HG02970 (cell line): ENCODE data around the gene PLCZ1.
"Not testable (repeated sequence)": the region's sequence is repeated elsewhere in the genome, so short reads cannot be mapped to it uniquely, and the experiment has no call there.

Experiments used
- ATAC-seq: cut with Tn5 transposase; IDR thresholded peaks from one replicate; pipeline ENCODE4 v1.9.1; 2021; ENCODE audit warnings: mild to moderate bottlenecking, moderate library complexity, moderate number of reproducible peaks; ENCODE audit not compliant: unreplicated experiment, low FRiP score

PLCZ1 gene, protein sequence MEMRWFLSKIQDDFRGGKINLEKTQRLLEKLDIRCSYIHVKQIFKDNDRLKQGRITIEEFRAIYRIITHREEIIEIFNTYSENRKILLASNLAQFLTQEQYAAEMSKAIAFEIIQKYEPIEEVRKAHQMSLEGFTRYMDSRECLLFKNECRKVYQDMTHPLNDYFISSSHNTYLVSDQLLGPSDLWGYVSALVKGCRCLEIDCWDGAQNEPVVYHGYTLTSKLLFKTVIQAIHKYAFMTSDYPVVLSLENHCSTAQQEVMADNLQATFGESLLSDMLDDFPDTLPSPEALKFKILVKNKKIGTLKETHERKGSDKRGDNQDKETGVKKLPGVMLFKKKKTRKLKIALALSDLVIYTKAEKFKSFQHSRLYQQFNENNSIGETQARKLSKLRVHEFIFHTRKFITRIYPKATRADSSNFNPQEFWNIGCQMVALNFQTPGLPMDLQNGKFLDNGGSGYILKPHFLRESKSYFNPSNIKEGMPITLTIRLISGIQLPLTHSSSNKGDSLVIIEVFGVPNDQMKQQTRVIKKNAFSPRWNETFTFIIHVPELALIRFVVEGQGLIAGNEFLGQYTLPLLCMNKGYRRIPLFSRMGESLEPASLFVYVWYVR

DNA sequence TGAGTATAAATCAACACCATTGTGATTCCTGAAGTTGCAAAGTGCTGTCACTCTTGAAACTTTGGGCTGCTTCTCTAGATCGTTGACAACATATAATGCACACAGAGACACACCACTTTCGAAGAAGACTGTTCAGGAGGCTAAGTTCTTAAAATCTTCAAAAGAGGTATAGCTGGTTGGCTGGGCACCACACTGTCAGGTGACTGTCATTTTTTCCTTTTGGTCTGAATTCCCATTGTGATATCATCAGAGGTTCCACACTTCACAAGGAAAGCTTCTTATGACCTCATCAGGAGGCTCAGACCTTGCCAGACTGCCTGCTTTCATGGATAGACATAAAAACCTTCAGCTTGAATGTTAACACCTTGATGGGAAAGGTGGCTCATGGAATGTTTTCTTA lies at the start of gene PLCZ1, which contains the start of gene CAPZA3:
Gene PLCZ1 (minus strand): TSS at position 194 of the 400 bp plus-strand sequence. CDS start 641 bp downstream, outside the sequence.
Gene CAPZA3 (plus strand): TSS at position 301 of the 400 bp plus-strand sequence. CDS start 150 bp downstream, outside the sequence.
- no peak for ATAC-seq

DNA sequence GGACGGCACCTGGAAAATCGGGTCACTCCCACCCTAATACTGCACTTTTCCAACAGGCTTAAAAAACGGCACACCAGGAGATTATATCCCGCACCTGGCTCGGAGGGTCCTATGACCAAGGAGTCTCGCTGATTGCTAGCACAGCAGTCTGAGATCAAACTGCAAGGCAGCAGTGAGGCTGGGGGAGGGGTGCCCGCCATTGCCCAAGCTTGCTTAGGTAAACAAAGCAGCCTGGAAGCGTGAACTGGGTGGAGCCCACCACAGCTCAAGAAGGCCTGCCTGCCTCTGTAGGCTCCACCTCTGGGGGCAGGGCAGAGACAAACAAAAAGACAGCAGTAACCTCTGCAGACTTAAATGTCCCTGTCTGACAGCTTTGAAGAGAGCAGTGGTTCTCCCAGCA lies 47.7 kb upstream of the PLCZ1 start:
- not testable (repeated sequence) for ATAC-seq

DNA sequence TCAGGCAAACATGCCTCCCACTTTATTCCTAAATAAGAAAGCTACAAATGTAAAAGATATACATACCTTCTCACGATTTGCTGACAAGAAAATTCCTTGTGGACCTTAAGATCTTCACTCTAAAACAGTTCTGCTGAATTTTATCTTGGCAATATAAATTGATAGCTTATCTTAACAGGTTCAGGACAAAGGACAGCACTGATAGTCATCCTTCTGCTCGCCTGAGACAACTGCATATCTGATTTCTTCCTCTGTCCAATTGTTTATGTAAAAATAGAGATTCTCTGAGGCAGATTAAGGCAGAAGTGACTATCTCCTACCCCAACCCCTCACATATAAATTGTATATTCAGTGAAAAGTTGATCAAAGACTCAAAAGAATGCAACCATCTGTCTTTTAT lies 45.0 kb upstream of the PLCZ1 start:
- ATAC-seq, result no peak

DNA sequence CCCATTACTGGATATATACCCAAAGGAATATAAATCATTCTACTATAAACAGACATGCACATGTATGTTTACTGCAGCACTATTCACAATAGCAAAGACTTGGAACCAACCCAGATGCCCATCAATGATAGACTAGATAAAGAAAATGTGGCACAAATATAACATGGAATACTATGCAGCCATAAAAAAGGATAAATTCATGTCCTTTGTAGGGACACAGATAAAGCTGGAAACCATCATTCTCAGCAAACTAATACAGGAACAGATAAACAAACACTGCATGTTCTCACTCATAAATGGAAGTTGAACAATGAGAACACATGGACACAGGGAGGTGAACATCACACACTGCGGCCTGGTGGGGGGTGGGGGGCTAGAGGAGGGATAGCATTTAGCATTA lies 28.7 kb upstream of the PLCZ1 start:
- ATAC-seq, result not testable (repeated sequence)

DNA sequence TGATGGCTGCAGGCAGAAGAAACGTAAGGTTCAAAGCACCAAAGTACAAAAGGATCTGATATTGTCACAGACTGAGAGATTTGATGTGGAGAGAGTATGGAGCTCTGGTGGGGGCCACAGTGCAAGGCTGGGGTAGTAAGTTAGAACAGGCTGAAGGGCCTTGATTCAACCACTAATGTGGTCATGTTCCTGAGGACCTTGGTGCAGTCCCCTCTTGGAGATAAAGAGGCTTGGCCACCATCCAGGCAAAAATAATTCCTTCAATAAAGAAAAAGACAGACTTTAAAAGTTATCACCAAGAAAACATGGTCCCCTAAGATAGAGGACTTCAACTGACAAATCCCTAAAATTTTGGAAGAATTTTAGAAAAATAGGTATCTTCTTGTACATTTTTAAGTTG lies 17.5 kb upstream of the PLCZ1 start:
- ATAC-seq, result no peak

DNA sequence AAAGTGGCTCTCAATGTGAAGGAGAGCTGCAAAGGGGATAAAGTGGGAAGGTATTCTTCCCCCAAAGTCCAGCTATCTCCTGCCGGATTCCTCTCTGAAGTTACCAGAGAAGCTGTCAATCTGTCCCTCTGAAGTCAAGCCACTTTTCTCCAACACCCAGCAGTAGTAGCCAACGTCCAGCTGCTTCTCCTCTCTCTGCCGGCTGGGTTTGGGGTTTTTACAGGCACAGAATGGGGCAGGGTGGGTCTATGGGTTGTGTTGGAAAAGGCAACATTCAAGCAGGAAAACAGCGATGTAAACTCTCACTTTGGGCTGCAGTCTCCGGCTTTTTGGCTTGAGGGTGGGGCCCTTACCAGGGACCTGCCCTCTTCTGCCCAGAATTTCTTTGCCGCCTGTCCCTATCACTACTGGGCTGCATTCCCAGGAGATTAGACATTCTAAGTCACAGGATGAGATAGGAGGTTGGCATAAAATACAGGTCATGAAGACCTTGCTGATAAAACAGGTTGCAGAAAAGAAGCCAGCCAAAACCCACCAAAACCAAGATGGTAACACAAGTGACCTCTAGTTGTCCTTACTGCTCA lies 16.4 kb upstream of the PLCZ1 start:
- no peak for ATAC-seq

DNA sequence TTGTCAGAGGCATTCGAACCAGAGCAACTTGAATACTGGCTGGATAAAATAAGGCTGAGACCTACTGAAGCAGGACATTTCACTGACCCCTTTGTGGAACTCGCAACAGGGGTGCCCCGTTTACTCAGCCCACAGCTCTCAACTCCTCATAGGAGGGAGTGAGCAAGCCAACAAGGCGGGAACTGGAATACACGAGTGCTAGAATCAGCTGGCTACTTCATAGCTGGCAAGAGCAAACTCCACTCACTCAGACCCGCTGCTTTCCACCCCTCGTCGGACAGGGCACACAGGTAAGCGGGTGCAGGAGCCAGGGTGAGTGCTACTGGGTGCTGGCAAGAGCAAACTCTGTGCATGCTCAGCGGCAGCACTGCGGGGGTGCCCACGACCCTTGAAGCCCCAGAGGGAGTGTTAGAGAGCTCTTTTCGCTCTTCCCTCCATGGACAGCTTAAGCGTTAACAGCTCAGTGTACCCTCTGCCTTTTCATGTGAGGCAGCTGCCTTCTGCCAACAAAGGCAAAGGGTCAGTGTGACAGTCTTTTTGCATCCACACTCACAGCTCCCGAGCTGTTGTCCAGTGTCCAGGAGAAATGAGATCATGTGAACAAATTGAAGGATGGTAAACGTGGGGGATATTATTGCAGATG lies 15.8 kb upstream of the PLCZ1 start:
- ATAC-seq, result no peak

DNA sequence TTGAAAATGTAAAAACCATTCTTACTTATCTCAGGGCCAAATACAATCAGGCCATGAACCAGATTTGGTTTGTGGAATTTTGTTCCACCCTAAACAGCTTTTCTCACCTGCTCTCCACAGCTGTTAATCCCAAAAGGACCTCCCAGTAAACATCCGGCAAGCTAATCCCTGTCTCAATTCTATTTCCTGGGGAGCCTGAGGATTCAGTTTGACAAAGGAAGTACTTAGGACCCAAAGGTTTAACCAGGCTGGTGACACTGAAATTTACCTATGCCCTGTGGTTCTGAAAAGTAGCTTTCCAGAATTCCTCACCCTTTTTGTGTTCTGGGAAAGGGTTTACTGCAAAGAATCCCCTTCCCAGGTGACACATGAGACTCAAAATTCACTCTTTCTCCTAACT lies 15.1 kb upstream of the PLCZ1 start:
- no peak for ATAC-seq

DNA sequence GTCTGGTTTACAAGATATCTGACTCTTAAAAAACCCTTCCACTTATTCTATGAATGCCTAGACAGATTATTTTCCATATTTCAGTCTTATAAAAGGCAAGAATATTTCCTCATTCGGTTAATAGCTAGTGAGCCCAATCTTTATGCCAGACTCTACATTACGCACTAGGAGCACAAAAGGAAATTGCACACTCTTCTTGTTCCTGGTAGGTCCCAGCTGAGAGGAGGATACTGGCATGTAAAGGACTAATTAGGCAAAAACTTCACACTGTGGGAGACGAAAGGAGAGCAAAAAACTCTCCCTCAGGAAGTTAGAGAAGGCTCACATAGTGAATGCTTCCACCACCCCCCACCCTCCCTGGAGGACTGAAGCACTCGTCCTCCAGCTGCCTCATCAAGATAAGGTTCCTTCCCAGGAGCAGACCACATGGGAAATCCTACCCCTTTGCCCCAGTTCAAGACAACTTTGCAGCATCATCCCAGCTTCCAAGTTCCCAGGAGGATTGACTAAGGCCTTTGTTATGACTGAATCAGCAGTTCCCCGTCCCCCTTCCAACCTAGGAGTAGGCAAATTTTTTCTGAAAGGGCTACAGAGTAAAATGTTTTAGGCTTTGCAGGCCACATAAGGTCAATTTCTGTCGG lies 14.6 kb upstream of the PLCZ1 start:
- ATAC-seq, result no peak

DNA sequence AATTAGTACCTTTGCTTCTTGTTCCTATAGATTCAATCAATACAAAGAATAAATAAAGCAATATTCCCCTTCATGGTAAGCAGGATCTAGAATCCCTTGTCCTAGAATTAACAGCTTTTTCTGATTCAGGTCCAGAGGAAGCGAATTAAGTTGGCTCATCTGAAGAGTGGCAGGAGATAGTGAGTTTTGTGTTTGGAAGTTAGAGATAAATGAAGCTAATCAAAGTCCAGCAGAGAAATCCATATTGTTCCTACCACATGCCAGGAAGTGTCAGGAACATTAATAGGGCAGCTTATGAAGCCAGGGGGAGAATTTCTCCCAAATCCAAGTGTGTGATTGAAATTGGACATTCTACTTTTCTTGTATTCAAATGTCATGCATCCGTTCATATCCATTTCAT lies 14.1 kb upstream of the PLCZ1 start:
- no peak for ATAC-seq

DNA sequence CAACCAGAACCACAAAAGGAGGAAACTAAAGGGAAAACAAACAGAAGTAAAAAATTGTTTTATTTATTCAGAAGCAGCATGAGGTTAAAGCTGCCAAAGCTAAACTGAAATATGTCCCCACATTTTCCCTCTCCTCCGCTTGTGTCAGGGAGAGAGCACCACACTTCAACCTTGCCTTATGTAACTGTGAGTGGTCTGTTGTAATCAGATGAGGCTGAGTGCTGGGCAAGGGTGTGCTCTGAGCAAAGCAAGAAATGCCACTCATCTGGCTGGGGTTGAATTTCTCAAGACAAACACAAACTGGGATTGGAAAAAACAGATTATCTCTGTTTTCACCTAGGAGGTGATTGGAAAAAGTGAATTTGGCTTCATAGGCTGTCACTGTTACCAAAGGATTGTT lies 12.3 kb upstream of the PLCZ1 start:
- ATAC-seq, result no peak

DNA sequence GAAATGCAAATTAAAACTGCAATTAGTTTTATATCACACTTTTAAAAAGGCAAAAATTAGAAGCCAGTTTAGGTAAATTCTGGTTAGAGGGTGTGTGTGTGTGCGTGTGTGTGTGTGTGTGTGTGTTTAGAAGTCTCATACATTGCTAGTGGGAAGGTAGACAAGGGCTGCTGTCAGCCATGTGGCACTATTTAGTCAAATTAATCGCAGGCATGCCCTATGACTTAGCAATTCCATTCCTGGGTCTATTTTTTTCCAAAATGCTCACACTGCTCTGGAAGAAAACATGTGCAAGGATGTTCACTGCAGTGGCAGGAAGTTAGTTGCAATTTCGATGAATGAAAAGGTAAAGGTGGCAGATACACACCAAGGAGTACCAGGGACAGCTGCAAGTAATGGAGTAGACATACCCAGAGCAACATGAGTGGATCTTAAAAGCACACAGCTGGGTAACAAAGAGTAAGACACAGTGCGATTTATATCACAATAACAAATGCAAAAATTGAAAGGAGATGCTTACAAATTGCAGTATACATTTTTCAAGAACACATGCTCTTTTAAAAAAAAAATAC lies 11.7 kb upstream of the PLCZ1 start:
- no peak for ATAC-seq

DNA sequence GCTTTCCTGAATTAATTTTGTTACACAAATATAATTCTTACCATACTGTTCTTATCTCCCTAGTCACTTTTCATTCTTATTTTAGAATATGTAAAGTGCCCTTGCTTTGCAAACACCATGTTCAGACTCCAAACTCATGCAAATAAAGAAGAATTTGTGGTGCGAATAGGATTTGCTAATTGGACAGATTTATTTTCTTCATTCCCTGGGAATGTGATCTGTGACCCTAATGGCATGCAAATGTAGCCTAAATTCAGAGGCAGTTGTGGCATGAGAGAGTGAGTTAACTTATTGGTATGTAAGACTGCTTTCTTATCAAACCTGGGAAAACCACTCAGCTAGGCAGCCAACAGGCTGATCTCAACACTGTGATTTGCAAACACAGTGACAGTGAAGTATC lies 10.1 kb upstream of the PLCZ1 start:
- ATAC-seq, result no peak

DNA sequence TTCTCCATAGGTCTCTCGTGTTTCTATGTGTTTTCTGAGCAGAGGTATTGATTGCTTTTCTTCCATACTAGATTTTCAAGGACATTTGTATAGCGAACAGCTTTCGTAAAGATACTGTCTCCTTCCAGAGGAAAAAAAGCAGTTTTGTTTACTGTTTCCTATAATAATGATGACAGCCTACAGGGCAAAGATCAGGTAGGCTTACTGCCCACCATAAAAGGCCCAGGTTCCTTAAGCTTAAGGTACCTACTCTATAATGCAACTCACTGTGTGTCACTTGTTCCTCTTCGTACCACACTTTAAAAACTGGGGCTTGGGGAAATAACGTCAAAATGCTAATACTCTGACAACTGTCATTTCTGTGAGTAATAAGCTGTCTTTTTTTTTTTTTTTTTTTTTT lies 6.7 kb downstream of the PLCZ1 start:
- no peak for ATAC-seq

DNA sequence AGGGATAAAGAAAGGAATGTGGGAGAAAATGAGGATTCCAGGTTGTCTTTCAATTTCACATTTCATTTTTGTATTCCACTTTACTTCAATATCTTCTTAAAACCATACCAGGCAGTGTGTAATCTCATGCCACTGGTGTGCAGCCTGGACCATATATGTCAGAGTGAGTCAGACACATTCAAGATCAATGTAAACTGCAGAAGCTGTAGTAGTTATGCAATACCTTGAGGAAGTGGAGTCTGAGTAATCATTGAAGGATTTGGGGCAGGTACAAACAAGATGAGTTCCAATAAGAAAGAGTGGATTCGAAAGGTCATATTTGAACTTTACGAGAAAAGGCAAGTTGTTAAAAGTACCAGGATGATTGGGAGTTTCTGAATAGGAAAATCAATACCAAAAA lies 14.1 kb downstream of the PLCZ1 start:
- ATAC-seq, result no peak

DNA sequence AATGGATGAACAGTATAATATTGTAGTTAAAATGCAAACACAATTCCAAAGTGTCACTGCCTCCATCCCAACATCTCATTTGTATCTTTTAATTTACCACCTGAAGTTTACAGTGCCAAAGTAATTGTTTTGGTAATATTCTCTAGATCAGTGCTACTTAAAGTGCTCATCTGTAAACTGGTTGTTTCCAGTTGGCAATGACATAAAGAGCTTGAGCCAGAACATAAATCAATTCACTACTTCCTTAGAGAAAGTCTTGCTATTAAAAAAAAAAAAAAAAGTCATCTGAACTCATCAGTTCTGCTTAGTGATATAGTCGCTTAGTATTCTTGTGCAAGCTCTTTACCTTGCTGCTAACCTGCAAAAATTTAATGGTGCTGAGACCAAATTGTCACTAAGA lies 16.4 kb downstream of the PLCZ1 start:
- ATAC-seq, result no peak

DNA sequence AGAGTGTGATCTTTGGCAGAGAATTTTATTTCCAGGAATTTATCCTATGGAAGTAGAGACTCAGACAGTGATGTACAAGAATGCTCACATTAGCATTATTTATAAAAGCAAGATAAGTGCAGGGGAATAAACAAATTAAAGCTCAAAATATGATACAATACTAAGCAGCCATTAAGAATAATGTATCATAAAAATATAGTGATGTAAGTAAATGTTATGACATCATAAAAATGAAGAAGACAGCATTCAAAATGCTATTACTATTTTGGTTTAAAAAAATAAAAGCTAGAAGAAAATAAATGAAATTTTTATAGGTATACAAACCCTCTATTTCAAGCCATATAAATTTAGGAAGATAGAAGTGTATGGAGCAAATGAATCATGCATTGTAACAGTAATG lies 17.1 kb downstream of the PLCZ1 start:
- ATAC-seq, result no peak

DNA sequence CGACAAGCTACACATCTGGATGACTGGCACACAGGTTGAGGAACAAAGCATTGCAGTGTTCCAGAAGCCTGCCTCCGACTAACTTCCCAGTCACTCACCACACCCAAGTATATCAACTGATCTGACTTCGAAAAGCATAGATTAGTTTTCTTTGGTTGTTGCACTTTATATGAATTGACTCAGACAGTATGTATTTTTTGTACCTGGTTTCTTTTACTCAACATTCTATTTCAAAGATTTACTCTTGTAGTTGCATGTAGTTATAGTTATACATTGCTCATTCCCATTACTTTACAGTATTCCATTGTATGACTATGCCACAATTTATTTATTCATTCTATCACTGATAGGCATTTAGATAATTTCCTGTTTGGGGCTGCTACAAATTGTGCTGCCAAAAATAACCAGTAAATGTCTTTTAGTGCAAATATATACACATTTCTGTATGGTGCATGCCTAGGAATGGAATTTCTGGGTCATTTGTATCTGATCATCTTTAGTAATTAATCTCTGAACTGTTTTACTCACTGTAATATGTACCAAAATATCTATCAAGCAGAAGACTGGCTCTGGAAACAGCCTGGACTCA lies 17.8 kb downstream of the PLCZ1 start:
- ATAC-seq, result no peak

DNA sequence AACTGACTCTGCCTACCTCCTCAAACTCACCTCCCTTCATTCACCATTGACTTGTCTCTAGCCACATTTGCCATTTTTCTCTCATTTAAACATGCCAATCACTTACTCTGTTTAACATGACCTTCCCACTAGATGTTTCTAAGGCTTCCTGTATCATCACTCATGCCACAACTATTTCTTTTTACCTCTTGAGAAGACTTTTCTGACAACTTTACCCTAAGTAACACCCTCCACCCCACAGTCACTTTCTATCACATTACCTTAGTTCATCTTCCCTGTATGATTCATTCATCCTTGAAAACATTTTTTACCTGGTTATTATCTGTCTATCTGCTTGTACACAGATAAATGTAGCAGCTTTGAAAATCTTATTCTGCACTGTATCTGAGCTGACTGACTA lies 19.4 kb downstream of the PLCZ1 start:
- no peak for ATAC-seq

DNA sequence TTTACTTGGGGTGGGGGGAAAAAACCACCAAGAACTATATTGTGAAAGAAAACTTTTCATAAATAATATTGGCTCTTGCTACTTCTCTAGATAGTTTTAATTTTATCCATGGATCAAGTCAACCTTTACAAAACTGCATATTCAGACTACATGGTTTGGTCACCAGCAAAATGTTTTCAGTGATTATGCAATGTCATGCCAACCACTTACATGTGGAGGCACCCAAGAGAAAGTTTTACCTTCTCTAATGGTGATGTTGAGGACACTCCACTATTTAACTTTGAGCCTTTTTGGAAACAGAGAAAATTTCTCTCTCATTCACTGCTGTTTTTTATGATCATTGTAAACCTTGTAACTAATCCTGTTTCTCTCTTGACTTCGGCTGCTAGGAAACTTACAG lies 21.6 kb downstream of the PLCZ1 start:
- ATAC-seq, result no peak
